Sigmoid colon (tissue), 7 donors: ENCODE measurements around the gene SNCG. TPM values are rescaled to one million over a fixed set of nuclear protein-coding genes. Genes with fewer than 3 reads are reported as not detected.
A peak's percentile ranks its signal among the peaks of the same experiment; 100 is the strongest.

Experiments
- DNase-seq: peaks from one replicate; pipeline ENCODE4 v3.0.0-alpha.2; 2019
- H3K27ac ChIP-seq, 4 donors: fragments of 200-600 bp; sonication (generic); one replicate each; pipeline ENCODE4 v1.5.1; 2016 to 2019; ENCODE audit warnings: mild to moderate bottlenecking in 1 of 4
- H3K27me3 ChIP-seq, 3 donors: fragments of 200-600 bp; sonication (generic); one replicate each; pipeline ENCODE4 v1.5.1; 2019; ENCODE audit warnings: mild to moderate bottlenecking in 1 of 3
- H3K36me3 ChIP-seq, 4 donors: fragments of 200-600 bp; sonication (generic); one replicate each; pipeline ENCODE4 v1.5.1; 2016 to 2019
- H3K4me1 ChIP-seq, 4 donors: fragments of 200-600 bp; sonication (generic); one replicate each; pipeline ENCODE4 v1.5.1; 2017 to 2019
- H3K4me3 ChIP-seq, 4 donors: fragments of 200-600 bp; sonication (generic); one replicate each; pipeline ENCODE4 v1.5.1; 2017 to 2019; ENCODE audit warnings: mild to moderate bottlenecking in 2 of 4, moderate library complexity in 1 of 4
- H3K9me3 ChIP-seq, 4 donors: fragments of 200-600 bp in 3 of 4; sonication (generic) in 3 of 4; one replicate each; pipeline versions ENCODE4 v1.5.1 to v1.6.1; 2013 to 2019
- EP300 ChIP-seq, 4 donors: sonication (generic); formaldehyde crosslinking; IDR thresholded peaks; one replicate each; pipeline ENCODE4 v1.6.1; 2017; ENCODE audit warnings: antibody characterized with exemption in 4 of 4
- POLR2A ChIP-seq, 2 donors: fragments of 450-650 bp; IDR thresholded peaks; one replicate each; pipeline ENCODE4 v1.6.1; 2016; ENCODE audit warnings: antibody characterized with exemption in 2 of 2, mild to moderate bottlenecking in 2 of 2, moderate library complexity in 2 of 2
- POLR2AphosphoS5 ChIP-seq, 4 donors: sonication (generic); formaldehyde crosslinking; IDR thresholded peaks; one replicate each; pipeline ENCODE4 v1.6.1; 2017; ENCODE audit warnings: antibody characterized with exemption in 4 of 4
- WGBS, 2 donors: extraction: QIAGEN DNeasy Blood & Tissue Kit; methylation state at CpG; one replicate each; pipeline ENCODE4 v1.1.7; 2013; 5-methylcytosine and 5-hydroxymethylcytosine counted together
- intact Hi-C: fragments of 100-400 bp; cut with DNase I; formaldehyde crosslinking; loops from one replicate; pipeline ENCODE4 v1.15.1; 2023
- polyA plus RNA-seq, 3 donors: library from polyadenylated mRNA; stranded (reverse); fragments of 200-250 nt; gene quantifications; one replicate each; pipeline ENCODE4 v1.2.3, GENCODE V29; 2013
- total RNA-seq, 4 donors: library from RNA; depleted of rRNA; stranded (reverse); fragments of >200 nt; gene quantifications; one replicate each; pipeline ENCODE4 v1.1.0, GENCODE V29; 2016
- TF ChIP-seq, protein P1 (sequence below), 4 experiments: fragments of 450-650 bp in 3 of 4; fragments of 200-600 bp in 1 of 4; IDR thresholded peaks; one replicate each; pipeline ENCODE4 v1.5.1; 2016 to 2019; ENCODE audit warnings: antibody characterized with exemption in 4 of 4, mild to moderate bottlenecking in 3 of 4, moderate library complexity in 2 of 4
- donor health status: healthy with polysubstance abuse.
- donor health status: Bipolar disorder and iron deficiency.
- donor health status: healthy.

Gene SNCG
- total and polyA plus RNA-seq, 7 donors: 4.6 to 55.0 (median 24.2) TPM

DNA sequence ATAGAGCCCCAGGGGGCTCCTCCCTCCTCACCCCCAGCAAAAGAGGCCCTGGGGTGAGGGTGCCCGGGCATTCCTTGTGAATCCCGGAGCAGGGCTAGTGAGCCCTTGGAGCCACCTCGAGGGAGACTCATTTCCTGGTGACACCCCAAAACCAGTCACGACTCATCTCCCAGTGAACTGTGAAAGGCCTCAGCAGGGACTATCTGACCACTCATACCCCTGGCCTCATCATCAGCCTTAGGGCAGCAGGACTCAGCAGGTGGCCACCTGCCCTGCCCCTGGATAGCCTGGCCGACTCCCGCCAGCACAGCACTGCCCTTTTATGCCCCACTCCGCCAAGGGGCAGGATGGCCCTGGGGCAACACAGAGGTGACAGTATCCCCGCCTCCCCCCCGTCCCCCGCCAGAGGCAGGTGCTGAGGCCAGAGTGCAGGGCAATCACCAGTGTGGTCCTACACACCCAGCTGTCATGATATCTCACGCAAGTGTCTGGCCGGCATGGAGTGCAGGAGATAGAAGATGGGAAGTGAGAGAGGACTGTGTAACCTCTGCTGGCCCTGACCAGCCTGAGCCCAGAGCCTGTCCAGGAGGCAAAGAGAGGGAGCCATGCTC is 3.2 kb downstream of the SNCG start:
- Histone ChIP-seq H3K27ac (no peak overlapping the region), H3K4me1 (peaks cover 0 to 35% (median 27%) of the 10 kb centered on the region in 4 donors), H3K4me3 (no peak overlapping the region), H3K27me3 (no peaks in the 10 kb centered on the region), H3K9me3 (no peaks in the 10 kb centered on the region), H3K36me3 (no peaks in the 10 kb centered on the region)
- no peak for TF ChIP-seq POLR2AphosphoS5 (IDR thresholded peaks at IDR 0.05)
- TF ChIP-seq POLR2A (IDR thresholded peaks at IDR 0.05): no peak
- TF ChIP-seq EP300 (IDR thresholded peaks at IDR 0.05): no peak
- TF ChIP-seq, protein P1, sequence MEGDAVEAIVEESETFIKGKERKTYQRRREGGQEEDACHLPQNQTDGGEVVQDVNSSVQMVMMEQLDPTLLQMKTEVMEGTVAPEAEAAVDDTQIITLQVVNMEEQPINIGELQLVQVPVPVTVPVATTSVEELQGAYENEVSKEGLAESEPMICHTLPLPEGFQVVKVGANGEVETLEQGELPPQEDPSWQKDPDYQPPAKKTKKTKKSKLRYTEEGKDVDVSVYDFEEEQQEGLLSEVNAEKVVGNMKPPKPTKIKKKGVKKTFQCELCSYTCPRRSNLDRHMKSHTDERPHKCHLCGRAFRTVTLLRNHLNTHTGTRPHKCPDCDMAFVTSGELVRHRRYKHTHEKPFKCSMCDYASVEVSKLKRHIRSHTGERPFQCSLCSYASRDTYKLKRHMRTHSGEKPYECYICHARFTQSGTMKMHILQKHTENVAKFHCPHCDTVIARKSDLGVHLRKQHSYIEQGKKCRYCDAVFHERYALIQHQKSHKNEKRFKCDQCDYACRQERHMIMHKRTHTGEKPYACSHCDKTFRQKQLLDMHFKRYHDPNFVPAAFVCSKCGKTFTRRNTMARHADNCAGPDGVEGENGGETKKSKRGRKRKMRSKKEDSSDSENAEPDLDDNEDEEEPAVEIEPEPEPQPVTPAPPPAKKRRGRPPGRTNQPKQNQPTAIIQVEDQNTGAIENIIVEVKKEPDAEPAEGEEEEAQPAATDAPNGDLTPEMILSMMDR (IDR thresholded peaks at IDR 0.05): no peak
- intact Hi-C loops: no loop called here
- 81 to 89% methylated on average over 12 of the region's 12 CpGs for WGBS, 2 donors
- DNase-seq: peak; percentile 53

DNA sequence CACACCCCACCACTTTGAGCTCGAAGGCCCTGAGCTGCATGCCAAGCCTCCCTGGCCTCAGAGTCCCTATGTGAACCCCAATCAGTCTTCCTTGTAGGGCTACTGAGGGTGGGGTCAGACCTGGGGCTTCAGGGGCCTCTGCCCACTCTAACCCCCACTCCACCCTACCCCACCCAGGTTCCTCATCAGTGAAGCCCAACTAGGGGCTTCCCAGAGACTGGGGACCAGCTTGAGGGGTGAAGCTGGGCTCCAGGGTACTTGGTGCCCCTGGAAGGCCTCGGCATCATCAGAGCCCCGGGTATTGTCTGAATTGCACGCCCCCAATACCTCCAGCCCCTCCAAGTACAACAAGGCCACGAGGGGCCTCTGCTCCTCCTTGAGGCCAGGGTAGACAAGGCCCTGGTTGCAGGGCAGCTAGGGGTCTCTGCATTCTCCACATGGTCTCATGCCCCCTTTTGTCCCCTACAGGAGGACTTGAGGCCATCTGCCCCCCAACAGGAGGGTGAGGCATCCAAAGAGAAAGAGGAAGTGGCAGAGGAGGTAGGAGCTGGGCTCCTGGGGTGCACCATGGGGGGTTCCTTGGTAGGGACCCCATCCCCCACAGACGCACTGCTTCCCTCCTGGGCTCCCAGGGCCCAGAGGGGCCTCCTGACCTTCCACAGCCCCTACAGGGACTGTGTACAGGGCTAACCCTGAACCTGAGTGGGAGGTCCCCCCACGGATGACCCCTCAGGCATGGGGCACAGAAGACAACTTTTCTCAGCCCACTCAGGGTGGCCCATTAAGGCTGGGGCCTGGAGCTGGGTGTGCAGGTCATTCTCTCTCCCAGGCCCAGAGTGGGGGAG is 4.0 kb downstream of the SNCG start:
- no peak overlapping the region for H3K4me3 ChIP-seq
- H3K4me1 ChIP-seq: peaks cover 0 to 41% (median 33%) of the 10 kb centered on the region in 4 donors
- WGBS, 2 donors: 88 to 89% methylated on average over 7 of the region's 7 CpGs
- peak; percentile 57 for DNase-seq
- intact Hi-C loops: no loop called here
- H3K27me3 ChIP-seq: no peaks in the 10 kb centered on the region
- no peaks in the 10 kb centered on the region for H3K36me3 ChIP-seq
- no peak overlapping the region for H3K27ac ChIP-seq
- TF ChIP-seq EP300 (IDR thresholded peaks at IDR 0.05) (no peak), POLR2A (IDR thresholded peaks at IDR 0.05) (no peak), POLR2AphosphoS5 (IDR thresholded peaks at IDR 0.05) (no peak)
- TF ChIP-seq, protein P1 (IDR thresholded peaks at IDR 0.05): no peak
- no peaks in the 10 kb centered on the region for H3K9me3 ChIP-seq

DNA sequence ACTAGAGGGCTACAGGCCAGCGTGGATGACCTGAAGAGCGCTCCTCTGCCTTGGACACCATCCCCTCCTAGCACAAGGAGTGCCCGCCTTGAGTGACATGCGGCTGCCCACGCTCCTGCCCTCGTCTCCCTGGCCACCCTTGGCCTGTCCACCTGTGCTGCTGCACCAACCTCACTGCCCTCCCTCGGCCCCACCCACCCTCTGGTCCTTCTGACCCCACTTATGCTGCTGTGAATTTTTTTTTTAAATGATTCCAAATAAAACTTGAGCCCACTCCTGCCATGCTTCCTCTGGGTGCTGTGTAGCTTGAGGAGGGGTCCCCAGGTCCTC is 4.5 kb downstream of the SNCG start:
- WGBS, 2 donors: 92 to 93% methylated on average over 7 of the region's 7 CpGs
- Histone ChIP-seq H3K9me3 (no peaks in the 10 kb centered on the region), H3K36me3 (no peaks in the 10 kb centered on the region), H3K4me1 (peaks cover 0 to 46% (median 37%) of the 10 kb centered on the region in 4 donors), H3K27me3 (no peaks in the 10 kb centered on the region), H3K4me3 (no peak overlapping the region), H3K27ac (no peak overlapping the region)
- intact Hi-C loops: no loop called here
- TF ChIP-seq POLR2AphosphoS5 (IDR thresholded peaks at IDR 0.05) (no peak), EP300 (IDR thresholded peaks at IDR 0.05) (no peak), POLR2A (IDR thresholded peaks at IDR 0.05) (no peak)
- TF ChIP-seq, protein P1 (IDR thresholded peaks at IDR 0.05): no peak
- DNase-seq: peak; percentile 54

DNA sequence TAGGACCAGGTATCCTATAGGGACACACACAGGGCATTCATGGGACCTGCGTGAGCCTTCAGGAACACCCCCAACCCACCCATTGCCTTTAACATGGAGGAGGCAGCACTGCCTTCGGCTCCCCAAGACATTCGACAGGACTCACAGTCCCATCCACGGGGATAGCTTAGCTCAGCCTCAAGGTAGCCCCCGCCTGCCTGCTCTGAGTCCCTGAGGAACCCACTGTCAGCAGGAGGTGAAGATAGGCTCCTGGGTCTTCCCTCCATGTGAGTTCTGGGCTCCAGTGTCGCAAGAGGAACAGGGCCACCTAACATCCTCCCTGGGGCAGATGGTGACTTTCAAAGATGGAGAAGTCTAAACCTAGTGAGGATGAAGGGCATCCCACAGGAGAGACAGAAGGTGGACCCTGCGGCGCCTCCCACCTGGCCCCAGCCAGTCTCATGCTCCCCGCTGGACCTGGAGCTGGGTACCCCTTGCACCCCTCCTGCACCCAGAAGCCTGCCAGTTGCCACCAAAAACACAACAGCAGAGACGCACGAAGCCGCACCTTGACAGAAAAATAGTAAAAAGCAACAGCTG is 5.0 kb downstream of the SNCG start:
- H3K4me3 ChIP-seq: no peak overlapping the region
- 95 to 96% methylated on average over 12 of the region's 12 CpGs for WGBS, 2 donors
- TF ChIP-seq POLR2AphosphoS5 (IDR thresholded peaks at IDR 0.05) (no peak), POLR2A (IDR thresholded peaks at IDR 0.05) (no peak), EP300 (IDR thresholded peaks at IDR 0.05) (no peak)
- TF ChIP-seq, protein P1 (IDR thresholded peaks at IDR 0.05): no peak
- H3K27me3 ChIP-seq: no peaks in the 10 kb centered on the region
- peaks cover 0 to 46% (median 37%) of the 10 kb centered on the region in 4 donors for H3K4me1 ChIP-seq
- peak; percentile 55 for DNase-seq
- H3K27ac ChIP-seq: no peak overlapping the region
- H3K36me3 ChIP-seq: no peaks in the 10 kb centered on the region
- intact Hi-C loops: no loop called here
- no peaks in the 10 kb centered on the region for H3K9me3 ChIP-seq
